Measurements from ENCODE around the gene S1PR3. TPM values are rescaled to one million over a fixed set of nuclear protein-coding genes. Genes with fewer than 3 reads are reported as not detected.

S1PR3 gene
- polyA plus RNA-seq, 4 donors: 0.22 to 6.1 (median 3.3) TPM

DNA sequence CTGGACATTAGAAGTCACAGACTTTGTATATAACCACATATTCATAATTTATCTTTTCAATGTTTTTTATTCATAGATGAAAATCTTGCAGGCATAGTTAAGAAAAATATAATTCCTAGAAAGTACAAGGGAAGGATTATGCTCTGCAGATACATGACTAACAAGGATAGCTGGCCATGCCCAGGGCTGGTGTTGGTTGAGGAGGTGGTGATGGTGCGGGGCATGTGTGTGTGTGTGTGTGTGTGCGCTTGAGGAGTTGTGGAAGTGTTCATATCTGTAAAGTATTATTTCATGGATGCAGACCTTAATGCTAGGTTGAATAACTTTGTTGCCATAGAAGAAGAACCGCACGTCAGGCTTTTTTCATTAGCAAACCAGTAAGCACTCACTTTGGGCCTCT lies 1.3 kb downstream of the S1PR3 start:
- Histone ChIP-seq H3K36me3 (ENCODE audit: control insufficient read depth in 3 of 3, insufficient read depth in 2 of 3, low read depth in 1 of 3, low read length in 3 of 3) (peaks cover 0 to 4% (median 0%) of the 10 kb centered on the region in 3 donors), H3K4me3 (ENCODE audit: low read depth in 1 of 3, low read length in 3 of 3) (peak overlapping the region in 1 of 3 donors; percentile 54), H3K27ac (ENCODE audit: low read depth in 1 of 3, low read length in 2 of 3) (no peak overlapping the region), H3K4me1 (ENCODE audit: control insufficient read depth in 3 of 3, insufficient read depth in 2 of 3, low read depth in 1 of 3, low read length in 2 of 3) (peaks cover 0 to 11% (median 5%) of the 10 kb centered on the region in 3 donors), H3K9me3 (ENCODE audit: control insufficient read depth in 2 of 2, insufficient read depth in 1 of 2, low read depth in 1 of 2, low read length in 1 of 2) (no peaks in the 10 kb centered on the region), H3K27me3 (ENCODE audit: control insufficient read depth in 3 of 3, insufficient read depth in 3 of 3, low read length in 3 of 3) (peaks cover 0 to 18% (median 0%) of the 10 kb centered on the region in 3 donors)
- 85 to 91% (median 91%) methylated on average over 4 of the region's 4 CpGs for WGBS, 3 donors
- FAIRE-seq (no peak), DNase-seq (no peak)

DNA sequence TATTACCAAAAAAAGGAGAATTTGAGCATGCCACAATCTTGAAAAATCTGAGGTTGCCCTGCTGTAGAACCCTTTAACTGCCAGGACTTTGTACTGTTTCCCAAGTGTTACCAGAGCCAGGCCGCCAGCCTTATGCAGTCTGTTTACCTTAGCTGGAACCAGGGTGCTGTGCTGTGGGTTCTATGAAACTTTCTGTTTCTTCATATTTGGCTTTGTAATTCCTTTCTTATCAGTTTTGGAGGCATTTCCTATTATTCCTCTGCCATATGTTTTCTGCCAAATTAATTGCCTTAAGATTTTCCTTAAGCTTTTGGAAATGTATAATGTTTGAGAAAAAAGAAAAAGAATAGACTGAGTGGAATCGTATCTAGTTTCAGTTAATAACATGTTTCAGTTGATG lies 2.1 kb downstream of the S1PR3 start:
- peak; percentile 29 to 46 for DNase-seq
- WGBS, 3 donors: 49 to 67% (median 65%) methylated on average over 2 of the region's 2 CpGs

DNA sequence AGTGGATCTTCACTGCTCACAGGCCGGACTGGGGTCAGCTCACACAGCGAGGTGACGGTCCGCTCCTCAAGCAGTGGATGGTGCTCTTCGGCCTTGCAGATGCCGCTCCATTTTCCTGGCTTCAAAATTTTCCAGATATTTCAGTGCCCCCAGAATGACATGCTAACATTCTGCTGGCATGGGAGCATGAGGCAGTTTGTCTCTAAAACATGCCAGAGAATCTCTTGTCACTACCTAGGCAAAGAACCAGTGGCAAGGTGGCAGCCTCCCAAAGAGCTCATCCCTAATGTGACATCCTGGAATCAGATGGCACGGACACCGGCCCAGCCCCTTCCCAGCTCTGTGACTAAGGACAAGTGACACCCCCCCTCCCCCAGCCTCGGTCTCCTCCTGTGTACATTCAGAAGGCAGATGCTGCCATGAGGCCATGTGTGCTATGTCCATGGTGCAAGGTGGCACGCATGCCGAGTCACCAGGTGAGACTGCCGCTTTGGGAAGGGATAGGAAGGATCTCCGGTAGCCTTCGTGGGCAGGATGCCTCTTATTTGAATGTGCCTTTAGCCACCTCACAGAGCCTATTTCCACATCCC lies 2.7 kb downstream of the S1PR3 start:
- H3K36me3 ChIP-seq (ENCODE audit: control insufficient read depth in 3 of 3, insufficient read depth in 2 of 3, low read depth in 1 of 3, low read length in 3 of 3): peaks cover 0 to 7% (median 0%) of the 10 kb centered on the region in 3 donors
- H3K9me3 ChIP-seq (ENCODE audit: control insufficient read depth in 2 of 2, insufficient read depth in 1 of 2, low read depth in 1 of 2, low read length in 1 of 2): no peaks in the 10 kb centered on the region
- WGBS, 3 donors: 92 to 97% (median 96%) methylated on average over 14 of the region's 14 CpGs
- peaks cover 0 to 18% (median 0%) of the 10 kb centered on the region in 3 donors for H3K27me3 ChIP-seq (ENCODE audit: control insufficient read depth in 3 of 3, insufficient read depth in 3 of 3, low read length in 3 of 3)
- DNase-seq (no peak), FAIRE-seq (no peak)
- H3K4me1 ChIP-seq (ENCODE audit: control insufficient read depth in 3 of 3, insufficient read depth in 2 of 3, low read depth in 1 of 3, low read length in 2 of 3): peaks cover 0 to 11% (median 5%) of the 10 kb centered on the region in 3 donors
- H3K27ac ChIP-seq (ENCODE audit: low read depth in 1 of 3, low read length in 2 of 3): no peak overlapping the region
- no peak overlapping the region for H3K4me3 ChIP-seq (ENCODE audit: low read depth in 1 of 3, low read length in 3 of 3)

More for the DNA sequence above, 2.1 kb downstream of the S1PR3 start:
- peaks cover 0 to 11% (median 5%) of the 10 kb centered on the region in 3 donors for H3K4me1 ChIP-seq (ENCODE audit: control insufficient read depth in 3 of 3, insufficient read depth in 2 of 3, low read depth in 1 of 3, low read length in 2 of 3)
- H3K36me3 ChIP-seq (ENCODE audit: control insufficient read depth in 3 of 3, insufficient read depth in 2 of 3, low read depth in 1 of 3, low read length in 3 of 3): peaks cover 0 to 4% (median 0%) of the 10 kb centered on the region in 3 donors
- peaks cover 0 to 18% (median 0%) of the 10 kb centered on the region in 3 donors for H3K27me3 ChIP-seq (ENCODE audit: control insufficient read depth in 3 of 3, insufficient read depth in 3 of 3, low read length in 3 of 3)
- H3K27ac ChIP-seq (ENCODE audit: low read depth in 1 of 3, low read length in 2 of 3): no peak overlapping the region
- H3K9me3 ChIP-seq (ENCODE audit: control insufficient read depth in 2 of 2, insufficient read depth in 1 of 2, low read depth in 1 of 2, low read length in 1 of 2): no peaks in the 10 kb centered on the region
- FAIRE-seq: no peak
- no peak overlapping the region for H3K4me3 ChIP-seq (ENCODE audit: low read depth in 1 of 3, low read length in 3 of 3)

DNA sequence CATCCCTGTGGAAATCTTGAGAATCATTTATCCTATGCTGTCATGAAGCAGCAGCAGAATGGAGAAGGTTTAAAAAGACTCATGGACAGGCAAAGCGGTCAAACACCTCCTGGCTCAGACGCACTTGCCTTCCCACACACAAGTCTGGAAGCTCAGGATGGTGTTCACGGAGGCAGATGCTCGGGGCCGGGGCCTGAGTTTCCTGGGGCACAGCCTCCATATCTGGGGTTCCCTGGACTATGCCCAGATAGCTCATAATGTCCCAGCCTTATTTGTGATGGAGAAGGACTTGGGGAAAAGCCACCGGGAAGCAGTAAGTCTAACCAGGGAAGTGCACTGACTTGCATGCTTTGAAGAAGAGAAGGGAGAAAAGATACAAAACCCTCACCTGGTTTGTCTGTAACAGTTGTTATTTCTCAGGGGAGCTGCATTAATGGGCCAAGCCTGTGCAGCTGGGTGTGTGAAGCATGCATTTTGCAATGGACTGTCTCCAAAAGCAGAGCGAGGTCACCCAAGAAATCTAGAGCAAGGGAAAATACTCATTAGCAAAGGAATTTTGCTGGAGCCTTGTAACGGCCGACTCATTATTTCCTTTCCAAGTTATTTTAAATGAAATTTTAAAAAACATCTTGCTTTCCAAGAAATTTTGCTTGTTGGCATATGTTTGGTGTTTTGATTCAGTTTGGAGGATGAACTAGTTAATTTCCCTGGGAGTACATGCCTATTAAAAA lies 3.4 kb downstream of the S1PR3 start:
- H3K9me3 ChIP-seq (ENCODE audit: control insufficient read depth in 2 of 2, insufficient read depth in 1 of 2, low read depth in 1 of 2, low read length in 1 of 2): no peaks in the 10 kb centered on the region
- H3K27me3 ChIP-seq (ENCODE audit: control insufficient read depth in 3 of 3, insufficient read depth in 3 of 3, low read length in 3 of 3): peaks cover 0 to 18% (median 0%) of the 10 kb centered on the region in 3 donors
- peaks cover 0 to 8% (median 0%) of the 10 kb centered on the region in 3 donors for H3K36me3 ChIP-seq (ENCODE audit: control insufficient read depth in 3 of 3, insufficient read depth in 2 of 3, low read depth in 1 of 3, low read length in 3 of 3)
- peaks cover 0 to 11% (median 5%) of the 10 kb centered on the region in 3 donors for H3K4me1 ChIP-seq (ENCODE audit: control insufficient read depth in 3 of 3, insufficient read depth in 2 of 3, low read depth in 1 of 3, low read length in 2 of 3)
- no peak overlapping the region for H3K27ac ChIP-seq (ENCODE audit: low read depth in 1 of 3, low read length in 2 of 3)
- H3K4me3 ChIP-seq (ENCODE audit: low read depth in 1 of 3, low read length in 3 of 3): no peak overlapping the region
- DNase-seq (no peak), FAIRE-seq (no peak)
- WGBS, 3 donors: 71 to 77% (median 76%) methylated on average over 9 of the region's 9 CpGs

DNA sequence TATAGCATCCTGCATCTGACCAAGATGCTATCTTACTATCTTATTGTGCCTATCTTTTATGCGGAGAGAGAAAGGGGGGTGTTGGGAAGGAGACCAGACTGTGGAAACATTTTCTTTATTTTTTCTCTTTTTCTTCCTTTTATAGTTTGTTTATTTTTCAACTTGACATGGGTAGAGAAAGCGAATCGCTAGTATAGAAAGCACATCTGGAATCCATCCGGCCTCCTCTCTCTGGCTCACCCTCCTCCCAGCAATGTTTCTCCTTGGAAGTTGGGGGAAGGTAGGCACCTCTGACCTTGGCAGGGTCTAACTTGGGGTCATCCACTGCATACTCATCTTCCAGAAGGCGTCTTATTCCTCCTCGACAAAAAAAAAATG lies 3.9 kb downstream of the S1PR3 start:
- Histone ChIP-seq H3K4me3 (ENCODE audit: low read depth in 1 of 3, low read length in 3 of 3) (no peak overlapping the region), H3K9me3 (ENCODE audit: control insufficient read depth in 2 of 2, insufficient read depth in 1 of 2, low read depth in 1 of 2, low read length in 1 of 2) (no peaks in the 10 kb centered on the region), H3K27ac (ENCODE audit: low read depth in 1 of 3, low read length in 2 of 3) (no peak overlapping the region), H3K4me1 (ENCODE audit: control insufficient read depth in 3 of 3, insufficient read depth in 2 of 3, low read depth in 1 of 3, low read length in 2 of 3) (peaks cover 0 to 11% (median 5%) of the 10 kb centered on the region in 3 donors), H3K27me3 (ENCODE audit: control insufficient read depth in 3 of 3, insufficient read depth in 3 of 3, low read length in 3 of 3) (peaks cover 0 to 15% (median 0%) of the 10 kb centered on the region in 3 donors), H3K36me3 (ENCODE audit: control insufficient read depth in 3 of 3, insufficient read depth in 2 of 3, low read depth in 1 of 3, low read length in 3 of 3) (peaks cover 0 to 8% (median 0%) of the 10 kb centered on the region in 3 donors)
- WGBS, 3 donors: 64 to 88% (median 82%) methylated on average over 6 of the region's 6 CpGs
- no peak for DNase-seq
- FAIRE-seq: no peak

DNA sequence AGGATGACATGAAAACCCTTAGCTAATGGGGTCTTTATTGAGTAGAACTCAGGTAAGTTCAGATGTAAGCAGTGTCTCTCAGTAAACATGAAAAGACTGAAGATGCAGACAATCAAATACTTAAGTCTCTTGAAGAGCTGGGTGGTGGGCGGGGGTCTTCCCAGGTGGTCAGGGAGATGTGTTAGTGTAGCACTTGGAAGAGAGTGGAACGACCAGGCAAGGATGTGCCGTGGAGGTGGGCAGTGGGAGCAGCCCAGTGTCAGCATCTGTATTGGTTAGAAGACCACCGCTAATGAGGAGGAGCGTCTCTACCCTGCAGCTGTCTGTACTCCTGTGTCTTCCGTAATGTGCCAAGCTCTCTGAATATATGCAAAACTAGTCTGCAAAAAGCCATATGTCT lies 4.4 kb downstream of the S1PR3 start:
- no peak for FAIRE-seq
- 86 to 88% (median 86%) methylated on average over 6 of the region's 6 CpGs for WGBS, 3 donors
- H3K4me1 ChIP-seq (ENCODE audit: control insufficient read depth in 3 of 3, insufficient read depth in 2 of 3, low read depth in 1 of 3, low read length in 2 of 3): peaks cover 0 to 10% (median 5%) of the 10 kb centered on the region in 3 donors

DNA sequence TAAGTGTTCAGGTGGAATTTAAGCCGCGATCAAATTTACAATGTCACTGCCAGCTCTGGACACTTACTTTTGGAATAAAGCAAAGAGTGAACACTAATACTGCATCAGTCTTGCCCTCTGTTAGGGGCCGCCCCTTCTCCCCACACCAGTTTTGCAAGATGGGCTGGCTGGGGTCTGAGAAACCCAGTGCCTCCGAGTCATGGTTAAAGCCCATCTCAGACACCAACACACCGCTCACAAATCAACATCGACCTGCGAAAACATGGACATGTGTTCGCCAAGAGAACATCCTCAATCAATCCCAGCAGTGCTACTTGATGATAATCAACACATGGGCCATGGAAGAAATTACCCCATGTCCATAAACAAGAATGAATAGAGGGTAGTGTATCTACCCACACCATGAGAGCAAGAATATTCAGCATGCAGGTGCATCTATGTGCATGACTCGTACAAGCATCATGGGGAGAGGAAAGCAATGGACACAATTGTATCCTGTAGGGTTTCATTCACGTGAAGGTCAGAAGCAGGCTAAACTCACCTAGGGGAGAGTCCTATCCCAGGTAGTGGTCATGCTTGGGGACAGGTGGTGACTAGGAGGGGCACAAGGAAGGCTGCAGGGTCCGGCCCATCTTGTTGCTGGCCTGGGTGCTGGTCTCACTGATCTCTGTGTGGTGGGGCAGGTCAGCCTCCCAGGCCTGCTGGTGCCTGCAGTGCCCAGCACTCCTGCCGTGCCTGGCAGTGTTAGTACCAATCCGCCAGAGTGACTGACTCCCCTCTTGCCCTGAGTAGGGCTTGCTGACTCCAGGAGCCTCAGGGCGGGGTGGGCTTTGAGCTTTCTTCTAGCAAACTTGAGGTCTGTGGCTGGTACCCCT lies 5.0 kb downstream of the S1PR3 start:
- DNase-seq: no peak
- no peak for FAIRE-seq
- H3K9me3 ChIP-seq (ENCODE audit: control insufficient read depth in 2 of 2, insufficient read depth in 1 of 2, low read depth in 1 of 2, low read length in 1 of 2): no peaks in the 10 kb centered on the region
- H3K4me1 ChIP-seq (ENCODE audit: control insufficient read depth in 3 of 3, insufficient read depth in 2 of 3, low read depth in 1 of 3, low read length in 2 of 3): peaks cover 0 to 13% (median 5%) of the 10 kb centered on the region in 3 donors
- WGBS, 3 donors: 91 to 95% (median 94%) methylated on average over 14 of the region's 14 CpGs
- H3K27me3 ChIP-seq (ENCODE audit: control insufficient read depth in 3 of 3, insufficient read depth in 3 of 3, low read length in 3 of 3): peaks cover 0 to 8% (median 0%) of the 10 kb centered on the region in 3 donors
- no peak overlapping the region for H3K4me3 ChIP-seq (ENCODE audit: low read depth in 1 of 3, low read length in 3 of 3)
- H3K36me3 ChIP-seq (ENCODE audit: control insufficient read depth in 3 of 3, insufficient read depth in 2 of 3, low read depth in 1 of 3, low read length in 3 of 3): peaks cover 0 to 10% (median 0%) of the 10 kb centered on the region in 3 donors
- H3K27ac ChIP-seq (ENCODE audit: low read depth in 1 of 3, low read length in 2 of 3): no peak overlapping the region

More for the DNA sequence above, 4.4 kb downstream of the S1PR3 start:
- Histone ChIP-seq H3K27ac (ENCODE audit: low read depth in 1 of 3, low read length in 2 of 3) (no peak overlapping the region), H3K36me3 (ENCODE audit: control insufficient read depth in 3 of 3, insufficient read depth in 2 of 3, low read depth in 1 of 3, low read length in 3 of 3) (peaks cover 0 to 8% (median 0%) of the 10 kb centered on the region in 3 donors), H3K4me3 (ENCODE audit: low read depth in 1 of 3, low read length in 3 of 3) (no peak overlapping the region), H3K27me3 (ENCODE audit: control insufficient read depth in 3 of 3, insufficient read depth in 3 of 3, low read length in 3 of 3) (peaks cover 0 to 12% (median 0%) of the 10 kb centered on the region in 3 donors), H3K9me3 (ENCODE audit: control insufficient read depth in 2 of 2, insufficient read depth in 1 of 2, low read depth in 1 of 2, low read length in 1 of 2) (no peaks in the 10 kb centered on the region)
- no peak for DNase-seq

DNA sequence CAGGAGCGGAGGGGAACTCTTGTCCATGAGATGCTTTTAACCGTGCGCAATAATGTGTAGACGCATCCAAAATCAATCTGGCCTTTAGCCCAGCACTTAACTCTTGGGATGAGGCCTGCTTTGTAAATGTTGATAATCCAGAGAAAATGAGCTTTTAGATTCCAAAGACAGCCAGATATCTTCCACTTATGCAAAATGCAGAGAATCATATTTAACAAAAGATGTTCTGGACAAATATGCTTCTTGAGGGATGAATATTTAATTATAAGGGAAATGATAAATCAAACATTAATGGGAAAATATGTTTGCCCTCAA lies 5.6 kb downstream of the S1PR3 start:
- Histone ChIP-seq H3K36me3 (ENCODE audit: control insufficient read depth in 3 of 3, insufficient read depth in 2 of 3, low read depth in 1 of 3, low read length in 3 of 3) (peaks cover 0 to 13% (median 0%) of the 10 kb centered on the region in 3 donors), H3K4me1 (ENCODE audit: control insufficient read depth in 3 of 3, insufficient read depth in 2 of 3, low read depth in 1 of 3, low read length in 2 of 3) (peaks cover 0 to 10% (median 2%) of the 10 kb centered on the region in 3 donors), H3K4me3 (ENCODE audit: low read depth in 1 of 3, low read length in 3 of 3) (no peak overlapping the region), H3K27me3 (ENCODE audit: control insufficient read depth in 3 of 3, insufficient read depth in 3 of 3, low read length in 3 of 3) (peaks cover 0 to 6% (median 0%) of the 10 kb centered on the region in 3 donors), H3K9me3 (ENCODE audit: control insufficient read depth in 2 of 2, insufficient read depth in 1 of 2, low read depth in 1 of 2, low read length in 1 of 2) (no peaks in the 10 kb centered on the region), H3K27ac (ENCODE audit: low read depth in 1 of 3, low read length in 2 of 3) (no peak overlapping the region)
- FAIRE-seq: no peak
- no peak for DNase-seq
- 79 to 96% (median 91%) methylated on average over 4 of the region's 4 CpGs for WGBS, 3 donors

Measured in small intestine (tissue), 7 donors.